Esophagus muscularis mucosa (tissue), 3 donors: ENCODE results near the gene ARHGAP21.

Experiments
- POLR2A ChIP-seq: fragments of 450-650 bp; IDR thresholded peaks from one replicate; pipeline ENCODE4 v1.6.1; 2017; ENCODE audit warnings: antibody characterized with exemption, moderate library complexity, mild to moderate bottlenecking, low read depth
- TF ChIP-seq, protein P1 (sequence below), 3 experiments: fragments of 200-600 bp in 2 of 3; fragments of 450-650 bp in 1 of 3; sonication (generic) in 2 of 3; IDR thresholded peaks; one replicate each; pipeline ENCODE4 v1.5.1; 2017 to 2019; ENCODE audit warnings: antibody characterized with exemption in 3 of 3, mild to moderate bottlenecking in 2 of 3, moderate library complexity in 1 of 3

DNA sequence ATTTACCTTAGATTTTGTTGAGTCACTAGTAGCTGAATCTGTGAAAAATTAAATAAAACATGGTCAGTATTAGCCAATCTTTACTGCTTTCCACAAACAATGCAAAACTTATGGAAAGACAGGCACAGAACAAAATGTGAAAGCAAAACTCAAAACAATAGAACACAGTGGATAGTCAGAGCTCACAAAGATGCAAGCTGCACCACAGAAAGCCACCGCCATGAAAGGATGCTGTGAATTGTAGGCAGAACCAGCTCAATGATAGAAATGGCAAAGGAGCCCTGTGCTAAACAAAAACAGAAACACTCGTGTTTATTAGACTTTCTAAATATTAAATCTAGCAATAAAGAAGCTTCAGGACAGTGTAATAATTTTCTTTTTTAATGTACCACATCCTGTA is 134.4 kb downstream of the ARHGAP21 start:
- TF ChIP-seq, protein P1, sequence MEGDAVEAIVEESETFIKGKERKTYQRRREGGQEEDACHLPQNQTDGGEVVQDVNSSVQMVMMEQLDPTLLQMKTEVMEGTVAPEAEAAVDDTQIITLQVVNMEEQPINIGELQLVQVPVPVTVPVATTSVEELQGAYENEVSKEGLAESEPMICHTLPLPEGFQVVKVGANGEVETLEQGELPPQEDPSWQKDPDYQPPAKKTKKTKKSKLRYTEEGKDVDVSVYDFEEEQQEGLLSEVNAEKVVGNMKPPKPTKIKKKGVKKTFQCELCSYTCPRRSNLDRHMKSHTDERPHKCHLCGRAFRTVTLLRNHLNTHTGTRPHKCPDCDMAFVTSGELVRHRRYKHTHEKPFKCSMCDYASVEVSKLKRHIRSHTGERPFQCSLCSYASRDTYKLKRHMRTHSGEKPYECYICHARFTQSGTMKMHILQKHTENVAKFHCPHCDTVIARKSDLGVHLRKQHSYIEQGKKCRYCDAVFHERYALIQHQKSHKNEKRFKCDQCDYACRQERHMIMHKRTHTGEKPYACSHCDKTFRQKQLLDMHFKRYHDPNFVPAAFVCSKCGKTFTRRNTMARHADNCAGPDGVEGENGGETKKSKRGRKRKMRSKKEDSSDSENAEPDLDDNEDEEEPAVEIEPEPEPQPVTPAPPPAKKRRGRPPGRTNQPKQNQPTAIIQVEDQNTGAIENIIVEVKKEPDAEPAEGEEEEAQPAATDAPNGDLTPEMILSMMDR (IDR thresholded peaks at IDR 0.05), result no peak
- no peak for TF ChIP-seq POLR2A
